GM19099 (cell line): ENCODE data around the gene LAMTOR1.

Source experiments
- POLR2A ChIP-seq: IDR thresholded peaks from 3 replicates; pipeline ENCODE4 v1.6.1; 2011; ENCODE audit warnings: low read depth; ENCODE audit not compliant: insufficient read length; ENCODE audit errors: extremely low read depth

LAMTOR1 gene

GRCh38 chr11:72125956-72126355 is 22.9 kb upstream of the LAMTOR1 start:
- TF ChIP-seq POLR2A = no peak

GRCh38 chr11:72124046-72124445 is 20.9 kb upstream of the LAMTOR1 start:
- TF ChIP-seq POLR2A = no peak

- TF ChIP-seq POLR2A = no peak
These were observed 20.1 kb upstream of the LAMTOR1 start for GRCh38 chr11:72123117-72123653.

GRCh38 chr11:72122607-72123006 is 19.5 kb upstream of the LAMTOR1 start:
- TF ChIP-seq POLR2A = no peak

GRCh38 chr11:72120930-72121329 is 17.8 kb upstream of the LAMTOR1 start:
- no peak for TF ChIP-seq POLR2A

- TF ChIP-seq POLR2A = no peak
These were observed 16.1 kb upstream of the LAMTOR1 start for GRCh38 chr11:72119198-72119597.

GRCh38 chr11:72116019-72116755 is 13.1 kb upstream of the LAMTOR1 start:
- no peak for TF ChIP-seq POLR2A

GRCh38 chr11:72114570-72114969 is 11.5 kb upstream of the LAMTOR1 start:
- TF ChIP-seq POLR2A = no peak

- TF ChIP-seq POLR2A = no peak
These were observed 10.1 kb upstream of the LAMTOR1 start for GRCh38 chr11:72112978-72113808.

GRCh38 chr11:72112143-72112977 is 9.3 kb upstream of the LAMTOR1 start, which contains the start of gene ANAPC15:
ANAPC15 (minus strand) TSS chr11:72112695; CDS start chr11:72111276, 1,419 bp downstream.
- TF ChIP-seq POLR2A = peak; percentile 98

GRCh38 chr11:72111300-72112142 is 8.4 kb upstream of the LAMTOR1 start:
- TF ChIP-seq POLR2A = no peak

GRCh38 chr11:72105888-72106287 is 2.8 kb upstream of the LAMTOR1 start, which contains the start of gene TOMT:
TOMT (plus strand) TSS chr11:72105924; CDS start chr11:72105952, 28 bp downstream.
- no peak for TF ChIP-seq POLR2A

GRCh38 chr11:72103754-72104167 is 664 bp upstream of the LAMTOR1 start:
- TF ChIP-seq POLR2A = no peak

GRCh38 chr11:72102631-72102945 is 509 bp downstream of the LAMTOR1 start:
- no peak for TF ChIP-seq POLR2A
